ENCODE results near the gene PHF20. TPM values are rescaled to one million over a fixed set of nuclear protein-coding genes. Genes with fewer than 3 reads are reported as not detected.
"Not testable (repeated sequence)": the region's sequence is repeated elsewhere in the genome, so short reads cannot be mapped to it uniquely, and the experiment has no call there.

PHF20 gene
- 37.2 and 56.3 TPM in 2 replicates for total RNA-seq (2014; rRNA removed)
- percentile 78 among the genes with signal in this experiment for Bru-seq, nascent RNA
- percentile 79 among the genes with signal in this experiment for BruChase-seq, experiment 1, labeled RNA remaining after a 6-hour chase
- BruChase-seq, experiment 2, labeled RNA remaining after a 2-hour chase = percentile 72 among the genes with signal in this experiment
- long read RNA-seq, full-length matches to known transcripts = 6 of 92 reads
- long read RNA-seq, partial matches to known transcripts = 67 of 92 reads
- long read RNA-seq, other reads (novel, unspliced or antisense) = 19 of 92 reads

- ATAC-seq (peak; percentile 93), DNase-seq (peak; percentile 93)
- POLR2A ChIA-PET (ENCODE audit: unreplicated experiment) = interaction anchor here (0.5 to 2.1 kb wide), 6 partner anchors 9 to 255 kb away, joined by 4 to 19 read pairs (median 6); partner anchors contain the start of gene RBM39
- Histone ChIP-seq H3K79me2 (ENCODE audit: low read length) (peaks cover 46% of the 10 kb centered on the region), H4K20me1 (ENCODE audit: low read length) (0 out of 2 replicates have a peak, but pooled peaks cover 10% of the 10 kb centered on the region), H2AFZ (ENCODE audit: low read length) (peak within 1 kb of the TSS; percentile 32; the same call in 1 of the 2 replicates), H3K4me2 (ENCODE audit: low read length) (peak within 1 kb of the TSS; percentile 97), H3K4me3 (ENCODE audit: low read length) (peak within 1 kb of the TSS; percentile 88), H3K27ac (ENCODE audit: low read length) (no peak within 1 kb of the TSS; the same call in 1 of the 2 replicates), H3K9me2 (replicated peaks; ENCODE audit: low read length) (no peaks in the 10 kb centered on the region), H3K27me3 (ENCODE audit: low read length) (no peaks in the 10 kb centered on the region), H3K36me3 (ENCODE audit: low read depth, low read length) (peaks cover 9% of the 10 kb centered on the region; the same call in 1 of the 2 replicates), H3K4me1 (ENCODE audit: insufficient read depth, low read length) (peaks cover 33% of the 10 kb centered on the region), H3K9me3 (ENCODE audit: low read length) (no peaks in the 10 kb centered on the region), H3F3A (ENCODE audit: low read length, unreplicated experiment) (no peaks in the 10 kb centered on the region), H3K9ac (ENCODE audit: low read length) (peak within 1 kb of the TSS; percentile 80)
- TF ChIP-seq CTCF (conservative IDR thresholded peaks at IDR 0.05; ENCODE audit: low read depth, low read length) = no peak
- TF ChIP-seq EZH2 (IDR thresholded peaks at IDR 0.05; ENCODE audit: low read length, unreplicated experiment) = no peak
- TF ChIP-seq EZH2phosphoT487 (IDR thresholded peaks at IDR 0.05; ENCODE audit: borderline replicate concordance, low read length) = no peak
- intact Hi-C loops (cut with micrococcal nuclease) = loop anchor here (2.0 kb wide), 1 partner anchor 181 kb away; no protein-coding TSS in a partner anchor
- CTCF ChIA-PET = interaction anchor here (0.5 kb wide), 1 partner anchor 221 kb away, joined by 4 read pairs; no protein-coding TSS in a partner anchor
- no TSS peak for BruUV-seq (replicated peaks)
Observed at GRCh38 chr20:35771689-35772562, at the start of gene PHF20. TSS of gene PHF20 (plus strand) at chr20:35772015. CDS start at chr20:35801523, 29,508 bp downstream.

- H3K4me1 ChIP-seq (ENCODE audit: insufficient read depth, low read length); H3K9ac ChIP-seq (ENCODE audit: low read length); ATAC-seq; BruUV-seq (replicated peaks); H2AFZ ChIP-seq (ENCODE audit: low read length); H3K4me3 ChIP-seq (ENCODE audit: low read length); CTCF ChIA-PET; intact Hi-C loops (cut with micrococcal nuclease); H3K27me3 ChIP-seq (ENCODE audit: low read length); H3F3A ChIP-seq (ENCODE audit: low read length, unreplicated experiment); POLR2A ChIA-PET (ENCODE audit: unreplicated experiment); H3K9me3 ChIP-seq (ENCODE audit: low read length); H3K27ac ChIP-seq (ENCODE audit: low read length); H3K4me2 ChIP-seq (ENCODE audit: low read length); H3K9me2 ChIP-seq (replicated peaks; ENCODE audit: low read length); DNase-seq: not testable (repeated sequence)
- peaks cover 89% of the 10 kb centered on the region for H3K36me3 ChIP-seq (ENCODE audit: low read depth, low read length)
- peaks cover 93% of the 10 kb centered on the region for H3K79me2 ChIP-seq (ENCODE audit: low read length)
- peaks cover 78% of the 10 kb centered on the region for H4K20me1 ChIP-seq (ENCODE audit: low read length)
Observed at GRCh38 chr20:35723275-35723639, 48.6 kb upstream of the PHF20 start.

GRCh38 chr20:35723652-35724320 lies 48.0 kb upstream of the PHF20 start:
- H3K4me2 ChIP-seq (ENCODE audit: low read length); H3K9me2 ChIP-seq (replicated peaks; ENCODE audit: low read length); POLR2A ChIA-PET (ENCODE audit: unreplicated experiment); H3K9ac ChIP-seq (ENCODE audit: low read length); BruUV-seq (replicated peaks); H3F3A ChIP-seq (ENCODE audit: low read length, unreplicated experiment); ATAC-seq; H3K4me1 ChIP-seq (ENCODE audit: insufficient read depth, low read length); H3K27me3 ChIP-seq (ENCODE audit: low read length); H3K27ac ChIP-seq (ENCODE audit: low read length); DNase-seq; H2AFZ ChIP-seq (ENCODE audit: low read length); H3K4me3 ChIP-seq (ENCODE audit: low read length); CTCF ChIA-PET; H3K9me3 ChIP-seq (ENCODE audit: low read length); intact Hi-C loops (cut with micrococcal nuclease): not testable (repeated sequence)
- Histone ChIP-seq H3K36me3 (ENCODE audit: low read depth, low read length) (peaks cover 89% of the 10 kb centered on the region), H4K20me1 (ENCODE audit: low read length) (peaks cover 74% of the 10 kb centered on the region), H3K79me2 (ENCODE audit: low read length) (peaks cover 92% of the 10 kb centered on the region)
